Stomach (tissue), 4 donors: ENCODE measurements around the gene DUSP12.

Experiments used
- CTCF ChIP-seq, 7 experiments: fragments of 450-650 bp in 4 of 7; fragments of 200-600 bp in 3 of 7; sonication (generic) in 3 of 7; IDR thresholded peaks; one replicate each; pipeline ENCODE4 v1.5.1; 2016 to 2019; ENCODE audit warnings: antibody characterized with exemption in 7 of 7, control low read depth in 2 of 7, mild to moderate bottlenecking in 1 of 7
- EP300 ChIP-seq: sonication (generic); formaldehyde crosslinking; IDR thresholded peaks from one replicate; pipeline ENCODE4 v1.6.1; 2017; ENCODE audit warnings: antibody characterized with exemption
- POLR2AphosphoS5 ChIP-seq, 3 donors: sonication (generic); formaldehyde crosslinking; IDR thresholded peaks; one replicate each; pipeline ENCODE4 v1.6.1; 2016; ENCODE audit warnings: antibody characterized with exemption in 3 of 3

- no peak for TF ChIP-seq POLR2AphosphoS5 (IDR thresholded peaks at IDR 0.05)
- TF ChIP-seq CTCF (IDR thresholded peaks at IDR 0.05) = no peak
- TF ChIP-seq EP300 = no peak
Measured at GRCh38 chr1:161805399-161806197, 56.0 kb downstream of the DUSP12 start.
